ENCODE results near the gene CRKL.

The CRKL gene

GRCh38 chr22:20981787-20982562 is 64.8 kb downstream of the CRKL start, which contains the start of gene LZTR1:
Gene LZTR1, plus strand, starts transcription at chr22:20982297. Its CDS starts 75 bp downstream, at chr22:20982372.
- peak; percentile 67 for DNase-seq (ENCODE audit: low spot score)

DNA sequence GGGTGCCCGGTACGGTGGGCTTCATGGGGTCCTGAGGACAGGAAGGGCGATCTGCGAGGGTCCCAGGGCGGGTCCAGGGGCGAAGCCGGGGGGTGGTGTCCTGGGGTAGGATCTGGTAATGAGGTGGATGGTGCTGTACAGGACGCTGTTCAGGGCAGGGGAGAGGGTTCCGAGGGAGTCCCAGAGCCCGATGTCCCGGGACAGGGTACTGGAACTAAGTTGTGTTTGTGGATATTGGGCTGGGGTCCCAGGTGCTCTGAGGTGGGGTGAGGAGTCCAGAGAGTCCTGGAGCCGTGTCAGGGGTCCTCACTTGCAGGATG is 65.3 kb downstream of the CRKL start:
- no peak for DNase-seq (ENCODE audit: low spot score)

- no peak for DNase-seq (ENCODE audit: low spot score)
Observed at GRCh38 chr22:20983081-20983771, 66.0 kb downstream of the CRKL start.

DNA sequence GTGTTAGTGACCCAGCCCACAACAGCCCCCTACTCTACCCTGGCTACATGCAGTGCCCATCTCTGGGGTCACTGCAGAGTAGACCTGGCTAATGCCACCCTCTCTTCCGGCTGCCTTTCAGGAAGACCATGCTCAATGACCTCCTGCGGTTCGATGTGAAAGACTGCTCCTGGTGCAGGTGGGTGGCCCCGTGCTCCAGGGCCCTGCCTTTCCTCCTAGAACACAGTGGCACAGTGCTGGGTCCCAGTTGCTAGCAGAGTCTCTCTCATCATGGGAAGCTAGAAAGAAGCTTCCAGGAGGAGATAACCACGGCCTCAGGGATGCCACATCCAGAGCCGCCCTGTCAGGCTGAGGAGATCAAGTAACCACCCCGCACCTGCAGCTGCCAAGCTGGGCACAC is 68.5 kb downstream of the CRKL start:
- no peak for DNase-seq (ENCODE audit: low spot score)

- no peak for DNase-seq (ENCODE audit: low spot score)
Observed at GRCh38 chr22:20986365-20986764, 69.2 kb downstream of the CRKL start.

- DNase-seq (ENCODE audit: low spot score): no peak
Observed at GRCh38 chr22:20987375-20987774, 70.2 kb downstream of the CRKL start.

GRCh38 chr22:20988573-20989322 is 71.5 kb downstream of the CRKL start:
- DNase-seq (ENCODE audit: low spot score): no peak

- DNase-seq (ENCODE audit: low spot score): no peak
Observed at GRCh38 chr22:20989323-20990138, 72.3 kb downstream of the CRKL start.

- DNase-seq (ENCODE audit: low spot score): no peak
Observed at GRCh38 chr22:20990184-20991180, 73.3 kb downstream of the CRKL start.

DNA sequence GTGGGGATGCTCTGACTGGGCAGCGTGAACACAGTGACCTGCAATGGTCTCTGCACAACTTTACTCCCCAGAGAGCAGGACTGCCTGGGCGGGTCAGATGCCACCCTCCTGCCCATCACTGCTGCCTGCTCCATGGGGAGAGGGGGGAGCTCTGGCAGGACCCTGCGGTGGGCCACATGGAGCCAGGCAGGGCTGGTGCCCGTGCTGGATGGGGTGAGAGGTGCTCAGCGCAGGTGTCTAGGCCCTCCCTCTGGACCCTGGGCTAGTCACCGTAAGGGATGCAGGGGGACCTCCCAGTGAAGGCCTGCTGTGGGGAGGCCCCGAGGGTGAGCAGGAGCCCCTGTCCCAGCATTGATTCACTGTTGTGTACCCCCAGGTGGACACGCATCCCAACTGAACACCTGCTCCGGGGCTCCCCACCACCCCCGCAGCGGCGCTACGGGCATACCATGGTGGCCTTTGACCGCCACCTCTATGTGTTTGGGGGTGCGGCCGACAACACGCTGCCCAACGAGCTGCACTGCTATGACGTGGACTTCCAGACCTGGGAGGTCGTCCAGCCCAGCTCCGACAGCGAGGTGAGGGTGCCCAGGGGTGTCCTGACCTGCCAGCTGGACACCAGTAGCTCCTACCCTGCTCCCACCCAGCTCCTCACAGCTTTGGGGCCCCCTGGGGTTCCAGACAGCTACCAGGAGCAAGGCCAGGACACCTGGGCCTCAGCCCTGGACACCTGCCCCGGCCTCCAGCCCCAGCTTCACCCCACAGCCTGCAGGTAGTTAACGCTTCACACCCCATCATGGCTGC is 74.2 kb downstream of the CRKL start:
- DNase-seq (ENCODE audit: low spot score): no peak

DNA sequence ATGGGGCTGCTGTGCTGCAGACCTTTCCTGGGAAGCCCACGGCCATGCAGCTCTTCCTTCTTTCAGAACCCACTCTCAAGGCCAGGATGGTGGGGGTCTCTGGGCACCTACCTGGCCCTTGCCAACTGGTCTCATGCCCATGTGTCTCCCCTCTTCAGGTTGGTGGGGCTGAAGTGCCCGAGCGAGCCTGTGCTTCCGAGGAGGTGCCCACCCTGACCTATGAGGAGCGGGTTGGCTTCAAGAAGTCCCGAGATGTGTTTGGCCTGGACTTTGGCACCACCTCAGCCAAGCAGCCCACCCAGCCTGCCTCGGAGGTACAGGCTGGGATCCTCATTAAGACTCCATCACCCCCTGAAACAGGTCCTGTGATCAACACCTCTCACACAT is 74.8 kb downstream of the CRKL start:
- no peak for DNase-seq (ENCODE audit: low spot score)

DNA sequence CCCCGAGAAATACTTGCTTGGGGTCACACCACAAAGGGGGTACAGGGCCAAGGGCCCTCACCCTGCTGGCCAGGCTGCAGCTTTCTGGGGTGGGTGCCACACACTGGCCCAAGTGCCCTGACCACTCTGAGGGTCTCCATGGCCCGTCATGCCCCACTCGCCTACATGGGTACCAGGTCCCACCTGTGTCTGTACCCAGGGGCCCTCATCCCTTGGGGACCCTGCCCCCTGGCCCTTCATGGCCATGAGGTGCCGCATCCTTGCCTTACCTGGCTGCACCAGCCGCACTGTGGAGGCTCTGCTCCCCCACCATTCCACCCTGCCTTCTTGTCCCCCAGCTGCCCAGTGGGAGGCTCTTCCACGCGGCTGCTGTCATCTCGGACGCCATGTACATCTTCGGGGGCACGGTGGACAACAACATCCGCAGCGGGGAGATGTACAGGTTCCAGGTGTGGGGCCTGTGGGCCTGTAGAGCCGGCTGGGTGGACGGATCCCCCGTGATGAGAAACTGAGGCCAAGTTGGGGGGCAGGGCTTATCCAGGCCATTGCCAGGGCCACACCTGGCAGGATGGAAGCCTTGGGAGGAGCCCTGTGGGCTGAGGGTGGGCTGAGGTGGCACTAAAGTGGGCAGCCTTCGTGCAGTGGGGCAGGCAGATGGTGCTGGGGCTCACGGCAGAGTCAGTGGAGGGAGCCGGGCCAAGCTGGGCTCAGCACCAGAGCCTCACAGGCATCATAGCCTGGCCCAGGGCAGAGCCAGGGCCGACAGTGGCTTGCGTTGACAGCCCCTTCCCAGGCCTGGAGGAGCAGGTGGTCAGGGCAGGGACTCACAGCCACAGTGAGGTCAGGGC is 75.5 kb downstream of the CRKL start:
- DNase-seq (ENCODE audit: low spot score): no peak

DNA sequence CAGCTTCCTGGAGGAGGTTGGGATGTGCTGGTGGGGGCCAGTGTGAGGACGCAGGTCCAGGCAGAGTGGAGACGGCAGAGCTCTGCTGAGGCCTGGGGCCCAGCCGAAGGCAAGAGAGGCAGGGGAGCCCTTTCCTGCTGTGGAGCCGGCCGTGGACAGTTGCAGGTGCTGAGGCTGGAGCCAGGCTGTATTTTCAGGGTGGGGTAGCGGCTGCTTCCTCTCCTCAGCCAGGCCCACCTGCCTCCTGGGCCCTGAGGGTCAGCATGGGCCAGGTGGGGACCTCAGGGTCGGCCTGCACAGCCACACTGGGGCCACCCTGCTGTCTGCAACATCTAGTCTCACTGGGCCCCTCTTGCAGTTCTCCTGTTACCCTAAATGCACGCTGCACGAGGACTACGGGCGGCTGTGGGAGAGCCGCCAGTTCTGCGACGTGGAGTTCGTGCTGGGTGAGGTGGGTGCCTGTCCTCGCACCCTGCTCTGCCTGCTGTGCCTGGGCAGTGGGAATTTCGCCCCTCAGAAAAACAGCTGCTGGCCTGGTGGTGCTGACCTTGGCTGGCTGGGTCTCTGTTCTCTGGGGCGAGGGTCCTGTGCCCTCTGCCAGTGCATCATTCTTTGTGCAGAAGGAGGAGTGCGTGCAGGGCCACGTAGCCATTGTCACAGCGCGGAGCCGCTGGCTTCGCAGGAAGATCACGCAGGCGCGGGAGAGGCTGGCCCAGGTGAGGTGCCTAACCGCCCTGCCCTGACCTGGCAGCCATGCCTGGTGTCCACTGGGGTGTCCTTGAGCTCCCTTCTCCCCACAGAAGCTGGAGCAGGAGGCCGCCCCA is 76.3 kb downstream of the CRKL start:
- DNase-seq (ENCODE audit: low spot score): no peak

GRCh38 chr22:20994128-20994901 is 77.1 kb downstream of the CRKL start:
- no peak for DNase-seq (ENCODE audit: low spot score)

GRCh38 chr22:20994902-20995241 is 77.7 kb downstream of the CRKL start:
- DNase-seq (ENCODE audit: low spot score): no peak

DNA sequence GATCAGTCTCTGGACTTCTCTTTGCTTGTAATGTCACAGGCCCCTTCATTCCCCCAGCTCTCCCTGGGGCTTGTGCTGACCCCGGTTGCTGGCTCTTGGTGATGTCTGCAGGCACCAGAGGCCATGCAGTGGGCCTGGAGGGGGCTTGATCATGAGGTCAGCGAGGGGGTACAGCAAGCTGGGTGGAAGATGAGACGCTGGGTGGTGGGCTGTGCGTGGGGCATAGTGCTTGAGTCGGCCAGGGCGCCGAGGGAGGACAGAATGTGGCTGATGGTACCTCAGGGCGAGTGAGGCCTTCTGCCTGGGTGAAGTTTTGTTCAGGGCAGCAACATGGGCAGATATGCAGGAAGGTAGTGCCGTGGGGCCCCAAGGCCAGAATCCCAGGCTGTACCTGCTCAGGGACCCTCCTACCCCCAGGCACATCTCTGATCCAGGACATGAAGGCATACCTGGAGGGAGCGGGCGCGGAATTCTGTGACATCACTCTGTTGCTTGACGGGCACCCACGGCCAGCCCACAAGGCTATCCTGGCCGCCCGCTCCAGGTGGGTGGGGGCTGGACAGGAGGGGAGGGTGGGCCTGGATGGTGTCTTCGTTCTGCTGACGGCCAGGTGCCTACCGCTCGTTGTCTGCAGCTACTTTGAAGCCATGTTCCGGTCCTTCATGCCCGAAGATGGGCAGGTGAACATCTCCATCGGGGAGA is 78.3 kb downstream of the CRKL start:
- no peak for DNase-seq (ENCODE audit: low spot score)

DNA sequence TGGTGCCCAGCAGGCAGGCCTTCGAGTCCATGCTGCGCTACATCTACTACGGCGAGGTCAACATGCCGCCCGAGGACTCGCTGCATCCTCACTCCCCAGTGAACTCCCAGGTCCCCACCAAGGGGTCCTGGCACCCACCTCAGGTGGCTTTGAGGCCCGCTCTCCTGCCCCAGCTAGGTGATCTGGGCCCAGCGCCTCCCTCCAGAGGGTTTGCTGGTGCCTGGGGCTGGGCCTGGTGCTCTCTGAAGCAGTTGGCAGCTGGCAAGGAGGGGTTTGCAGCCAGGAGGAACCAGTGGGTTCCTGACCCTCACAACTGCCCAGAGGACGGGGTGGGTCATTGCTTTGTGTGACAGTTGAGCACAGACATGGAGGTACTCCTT is 78.8 kb downstream of the CRKL start:
- no peak for DNase-seq (ENCODE audit: low spot score)
